OCI-LY1 (cell line): ENCODE measurements around the gene CHIT1.

Experiments used
- H2AFZ ChIP-seq: fragments of 200-600 bp; sonication (generic), shearing (Covaris generic); 2 replicates; pipeline ENCODE4 v1.6.0; 2014; ENCODE audit warnings: antibody characterized with exemption, mild to moderate bottlenecking, low read length
- H3F3A ChIP-seq: fragments of 200-600 bp; sonication (generic), shearing (Covaris generic); 2 replicates; pipeline ENCODE4 v1.6.0; 2014; ENCODE audit warnings: mild to moderate bottlenecking, antibody characterized with exemption, low read length, moderate library complexity; ENCODE audit not compliant: insufficient read depth
- H3K27ac ChIP-seq: fragments of 200-600 bp; sonication (generic); 2 replicates; pipeline ENCODE4 v1.5.1; 2014; ENCODE audit warnings: low read length, mixed run types, mild to moderate bottlenecking, low read depth; ENCODE audit not compliant: poor library complexity, severe bottlenecking
- H3K27me3 ChIP-seq: fragments of 200-600 bp; sonication (generic); 2 replicates; pipeline ENCODE4 v1.6.0; 2014; ENCODE audit warnings: antibody characterized with exemption, mild to moderate bottlenecking, low read length, moderate library complexity; ENCODE audit not compliant: insufficient read depth
- H3K36me3 ChIP-seq: fragments of 200-600 bp; sonication (generic); 2 replicates; pipeline ENCODE4 v1.6.1; 2014; ENCODE audit warnings: mild to moderate bottlenecking, antibody characterized with exemption, low read length, moderate library complexity, mixed read lengths; ENCODE audit not compliant: insufficient read depth
- H3K4me1 ChIP-seq: fragments of 200-600 bp; sonication (generic); 2 replicates; pipeline ENCODE4 v1.5.1; 2014; ENCODE audit warnings: mild to moderate bottlenecking, low read length, moderate library complexity; ENCODE audit not compliant: insufficient read depth, severe bottlenecking
- H3K4me2 ChIP-seq: fragments of 200-600 bp; sonication (generic), shearing (Covaris generic); 2 replicates; pipeline ENCODE4 v1.6.1; 2014; ENCODE audit warnings: low read length
- H3K4me3 ChIP-seq: fragments of 200-600 bp; sonication (generic); 2 replicates; pipeline ENCODE4 v1.5.1; 2014; ENCODE audit warnings: low read length, low read depth, mild to moderate bottlenecking, mixed read lengths; ENCODE audit not compliant: poor library complexity, severe bottlenecking
- H3K79me2 ChIP-seq: fragments of 200-600 bp; shearing (Covaris generic); 2 replicates; pipeline ENCODE4 v1.6.1; 2016; ENCODE audit warnings: mixed run types, low read length, mixed read lengths; ENCODE audit not compliant: insufficient read depth
- H3K9ac ChIP-seq: fragments of 200-600 bp; sonication (generic), shearing (Covaris generic); 2 replicates; pipeline ENCODE4 v1.6.1; 2014; ENCODE audit warnings: mild to moderate bottlenecking, low read length, mixed read lengths
- H3K9me2 ChIP-seq: fragments of 200-600 bp; sonication (generic), shearing (Covaris generic); 2 replicates; pipeline ENCODE4 v1.6.1; 2014; ENCODE audit warnings: low read depth, mild to moderate bottlenecking, low read length, mixed read lengths
- H3K9me3 ChIP-seq: fragments of 200-600 bp; shearing (Covaris generic); 2 replicates; pipeline ENCODE4 v1.6.1; 2014; ENCODE audit warnings: low read length, mixed read lengths
- H4K20me1 ChIP-seq: fragments of 200-600 bp; sonication (generic), shearing (Covaris generic); 2 replicates; pipeline ENCODE4 v1.6.0; 2016; ENCODE audit warnings: mild to moderate bottlenecking, low read length; ENCODE audit not compliant: insufficient read depth
- EZH2 ChIP-seq: fragments of 200-600 bp; sonication (generic), shearing (Covaris generic); IDR thresholded peaks from 2 replicates; pipeline ENCODE4 v1.8.0; 2017; ENCODE audit warnings: borderline replicate concordance, mixed run types, mild to moderate bottlenecking, antibody characterized with exemption, low read length, moderate library complexity, mixed read lengths
- TF ChIP-seq, protein P1 (sequence below): fragments of 200-600 bp; sonication (generic), shearing (Covaris generic); IDR thresholded peaks from 2 replicates; pipeline ENCODE4 v1.5.1; 2017; ENCODE audit warnings: mild to moderate bottlenecking, antibody characterized with exemption, low read length, moderate library complexity, mixed read lengths

Gene CHIT1

DNA sequence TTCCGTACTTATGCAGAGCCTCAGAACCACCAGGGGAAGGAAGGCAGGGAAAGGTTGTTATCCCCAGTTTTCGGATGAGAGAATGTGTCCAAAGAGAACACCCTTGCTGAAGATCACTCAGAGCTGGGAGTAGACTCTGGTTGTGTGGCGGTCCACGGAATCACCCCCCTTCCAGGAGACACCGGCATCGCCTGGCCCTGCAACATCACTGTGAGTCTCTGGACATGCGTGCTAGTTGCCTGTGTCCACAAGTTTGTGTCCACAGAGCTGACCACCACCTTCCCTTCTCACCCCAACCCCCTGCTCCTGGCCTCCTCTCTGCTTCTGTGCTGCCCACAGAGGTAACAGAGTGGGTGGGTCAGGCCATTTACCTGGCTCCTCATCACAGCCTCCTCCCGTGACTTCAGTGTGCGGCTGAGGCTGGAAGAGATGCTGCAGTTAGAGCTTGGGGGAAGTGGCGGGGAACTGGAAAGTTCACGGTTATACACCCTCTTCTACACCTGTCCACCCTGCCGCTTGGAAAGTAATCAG lies 61.2 kb downstream of the CHIT1 start:
- H3K27ac ChIP-seq = no peak overlapping the region
- no peaks in the 10 kb centered on the region for H3K9me2 ChIP-seq
- H3K27me3 ChIP-seq = 0 out of 2 replicates have a peak, but pooled peaks cover 9% of the 10 kb centered on the region
- no peaks in the 10 kb centered on the region for H4K20me1 ChIP-seq
- no peaks in the 10 kb centered on the region for H3K9me3 ChIP-seq
- H2AFZ ChIP-seq = no peak overlapping the region
- H3K4me2 ChIP-seq = no peak overlapping the region
- H3K4me3 ChIP-seq = no peak overlapping the region
- H3K36me3 ChIP-seq = no peaks in the 10 kb centered on the region
- H3K4me1 ChIP-seq = no peaks in the 10 kb centered on the region
- H3K79me2 ChIP-seq = no peaks in the 10 kb centered on the region
- no peak for TF ChIP-seq EZH2
- TF ChIP-seq, protein P1, sequence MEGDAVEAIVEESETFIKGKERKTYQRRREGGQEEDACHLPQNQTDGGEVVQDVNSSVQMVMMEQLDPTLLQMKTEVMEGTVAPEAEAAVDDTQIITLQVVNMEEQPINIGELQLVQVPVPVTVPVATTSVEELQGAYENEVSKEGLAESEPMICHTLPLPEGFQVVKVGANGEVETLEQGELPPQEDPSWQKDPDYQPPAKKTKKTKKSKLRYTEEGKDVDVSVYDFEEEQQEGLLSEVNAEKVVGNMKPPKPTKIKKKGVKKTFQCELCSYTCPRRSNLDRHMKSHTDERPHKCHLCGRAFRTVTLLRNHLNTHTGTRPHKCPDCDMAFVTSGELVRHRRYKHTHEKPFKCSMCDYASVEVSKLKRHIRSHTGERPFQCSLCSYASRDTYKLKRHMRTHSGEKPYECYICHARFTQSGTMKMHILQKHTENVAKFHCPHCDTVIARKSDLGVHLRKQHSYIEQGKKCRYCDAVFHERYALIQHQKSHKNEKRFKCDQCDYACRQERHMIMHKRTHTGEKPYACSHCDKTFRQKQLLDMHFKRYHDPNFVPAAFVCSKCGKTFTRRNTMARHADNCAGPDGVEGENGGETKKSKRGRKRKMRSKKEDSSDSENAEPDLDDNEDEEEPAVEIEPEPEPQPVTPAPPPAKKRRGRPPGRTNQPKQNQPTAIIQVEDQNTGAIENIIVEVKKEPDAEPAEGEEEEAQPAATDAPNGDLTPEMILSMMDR = no peak
- H3F3A ChIP-seq = no peaks in the 10 kb centered on the region
- no peak overlapping the region for H3K9ac ChIP-seq

- H3K4me2 ChIP-seq = no peak overlapping the region
- H3K9ac ChIP-seq = no peak overlapping the region
- no peak for TF ChIP-seq EZH2
- TF ChIP-seq, protein P1 = no peak
- H3K9me3 ChIP-seq = no peaks in the 10 kb centered on the region
- H3K27me3 ChIP-seq = 0 out of 2 replicates have a peak, but pooled peaks cover 9% of the 10 kb centered on the region
- no peaks in the 10 kb centered on the region for H3F3A ChIP-seq
- H3K79me2 ChIP-seq = no peaks in the 10 kb centered on the region
- no peaks in the 10 kb centered on the region for H3K4me1 ChIP-seq
- no peaks in the 10 kb centered on the region for H3K9me2 ChIP-seq
- no peak overlapping the region for H3K4me3 ChIP-seq
- no peak overlapping the region for H3K27ac ChIP-seq
- no peaks in the 10 kb centered on the region for H4K20me1 ChIP-seq
- no peaks in the 10 kb centered on the region for H3K36me3 ChIP-seq
- no peak overlapping the region for H2AFZ ChIP-seq
Observed at GRCh38 chr1:203167913-203168200, 61.6 kb downstream of the CHIT1 start.

GRCh38 chr1:203167026-203167912 lies 62.2 kb downstream of the CHIT1 start:
- no peak overlapping the region for H2AFZ ChIP-seq
- no peaks in the 10 kb centered on the region for H3K9me2 ChIP-seq
- no peaks in the 10 kb centered on the region for H3K9me3 ChIP-seq
- H3K4me3 ChIP-seq = no peak overlapping the region
- H3K27me3 ChIP-seq = 0 out of 2 replicates have a peak, but pooled peaks cover 9% of the 10 kb centered on the region
- H3K4me2 ChIP-seq = no peak overlapping the region
- no peaks in the 10 kb centered on the region for H3K79me2 ChIP-seq
- no peak overlapping the region for H3K27ac ChIP-seq
- no peak for TF ChIP-seq EZH2
- TF ChIP-seq, protein P1 = no peak
- no peak overlapping the region for H3K9ac ChIP-seq
- no peaks in the 10 kb centered on the region for H3F3A ChIP-seq
- H3K36me3 ChIP-seq = no peaks in the 10 kb centered on the region
- H3K4me1 ChIP-seq = no peaks in the 10 kb centered on the region
- H4K20me1 ChIP-seq = no peaks in the 10 kb centered on the region
